Omental fat pad (tissue), 4 donors: ENCODE data around the gene ESCO1. TPM values are rescaled to one million over a fixed set of nuclear protein-coding genes. Genes with fewer than 3 reads are reported as not detected.

Experiments
- ATAC-seq: fragments of 150-250 bp; one replicate; pipeline ENCODE4 v1.9.1; 2016; ENCODE audit warnings: mild to moderate bottlenecking, moderate library complexity; ENCODE audit not compliant: low FRiP score
- DNase-seq: peaks from one replicate; pipeline ENCODE4 v3.0.0-alpha.2; 2019; ENCODE audit warnings: low spot score
- total RNA-seq, 4 donors: library from RNA; depleted of rRNA; stranded (reverse); fragments of >200 nt; gene quantifications; one replicate each; pipeline ENCODE4 v1.1.0, GENCODE V29; 2016
- TF ChIP-seq, protein P1 (sequence below), 3 donors: fragments of 450-650 bp; IDR thresholded peaks; one replicate each; pipeline ENCODE4 v1.5.1; 2016 to 2017; ENCODE audit warnings: antibody characterized with exemption in 3 of 3, mild to moderate bottlenecking in 3 of 3, moderate library complexity in 2 of 3

Gene ESCO1
- total RNA-seq, 4 donors from 2014 or later = 8.6 to 13.2 (median 11.5) TPM

- no peak for DNase-seq
- TF ChIP-seq, protein P1, sequence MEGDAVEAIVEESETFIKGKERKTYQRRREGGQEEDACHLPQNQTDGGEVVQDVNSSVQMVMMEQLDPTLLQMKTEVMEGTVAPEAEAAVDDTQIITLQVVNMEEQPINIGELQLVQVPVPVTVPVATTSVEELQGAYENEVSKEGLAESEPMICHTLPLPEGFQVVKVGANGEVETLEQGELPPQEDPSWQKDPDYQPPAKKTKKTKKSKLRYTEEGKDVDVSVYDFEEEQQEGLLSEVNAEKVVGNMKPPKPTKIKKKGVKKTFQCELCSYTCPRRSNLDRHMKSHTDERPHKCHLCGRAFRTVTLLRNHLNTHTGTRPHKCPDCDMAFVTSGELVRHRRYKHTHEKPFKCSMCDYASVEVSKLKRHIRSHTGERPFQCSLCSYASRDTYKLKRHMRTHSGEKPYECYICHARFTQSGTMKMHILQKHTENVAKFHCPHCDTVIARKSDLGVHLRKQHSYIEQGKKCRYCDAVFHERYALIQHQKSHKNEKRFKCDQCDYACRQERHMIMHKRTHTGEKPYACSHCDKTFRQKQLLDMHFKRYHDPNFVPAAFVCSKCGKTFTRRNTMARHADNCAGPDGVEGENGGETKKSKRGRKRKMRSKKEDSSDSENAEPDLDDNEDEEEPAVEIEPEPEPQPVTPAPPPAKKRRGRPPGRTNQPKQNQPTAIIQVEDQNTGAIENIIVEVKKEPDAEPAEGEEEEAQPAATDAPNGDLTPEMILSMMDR (IDR thresholded peaks at IDR 0.05) = no peak
- ATAC-seq = no peak
Measured at GRCh38 chr18:21489119-21489750, 111.3 kb downstream of the ESCO1 start.

GRCh38 chr18:21486905-21487437 lies 113.5 kb downstream of the ESCO1 start:
- TF ChIP-seq, protein P1 (IDR thresholded peaks at IDR 0.05) = no peak
- no peak for DNase-seq
- no peak for ATAC-seq

DNA sequence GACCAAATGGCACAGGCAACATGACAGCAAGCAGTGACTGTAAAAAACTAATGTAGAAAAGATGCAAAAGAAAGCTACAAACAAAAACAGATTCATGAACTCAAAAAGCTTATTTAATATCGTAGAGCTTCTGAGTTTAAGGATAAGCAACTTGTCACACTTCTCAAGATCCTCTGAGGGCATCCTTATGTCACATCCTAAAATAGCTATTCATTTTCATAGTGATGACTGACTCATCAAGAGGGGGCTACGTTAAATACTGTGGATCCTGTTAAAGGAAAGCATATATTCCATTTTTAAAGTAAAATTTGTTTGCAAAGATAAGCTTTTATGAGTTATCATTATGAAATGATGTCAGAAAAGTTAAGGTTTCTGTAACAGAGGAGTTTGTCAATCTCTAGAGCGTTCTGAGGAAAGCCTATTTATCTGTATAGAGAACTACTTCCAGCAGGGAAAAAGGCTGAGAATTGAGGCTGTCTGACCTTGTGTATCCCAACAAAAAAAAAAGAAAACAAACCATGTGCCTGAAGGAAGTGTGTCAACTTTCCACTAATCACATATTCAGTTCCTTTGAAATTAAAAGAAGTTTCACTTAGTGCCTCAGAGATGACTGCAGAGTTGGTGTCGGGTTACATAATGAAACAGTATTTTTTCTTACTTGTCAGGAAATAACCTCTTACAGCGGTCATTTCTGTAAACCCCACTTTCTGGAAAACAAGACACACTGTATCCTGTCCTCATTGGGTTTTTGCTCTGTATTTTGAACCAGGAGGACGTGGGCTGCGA lies 115.5 kb downstream of the ESCO1 start:
- TF ChIP-seq, protein P1 (IDR thresholded peaks at IDR 0.05) = no peak
- no peak for DNase-seq
- ATAC-seq = no peak

- no peak for DNase-seq
- ATAC-seq = no peak
- TF ChIP-seq, protein P1 (IDR thresholded peaks at IDR 0.05) = no peak
Measured at GRCh38 chr18:21483051-21483450, 117.5 kb downstream of the ESCO1 start.

DNA sequence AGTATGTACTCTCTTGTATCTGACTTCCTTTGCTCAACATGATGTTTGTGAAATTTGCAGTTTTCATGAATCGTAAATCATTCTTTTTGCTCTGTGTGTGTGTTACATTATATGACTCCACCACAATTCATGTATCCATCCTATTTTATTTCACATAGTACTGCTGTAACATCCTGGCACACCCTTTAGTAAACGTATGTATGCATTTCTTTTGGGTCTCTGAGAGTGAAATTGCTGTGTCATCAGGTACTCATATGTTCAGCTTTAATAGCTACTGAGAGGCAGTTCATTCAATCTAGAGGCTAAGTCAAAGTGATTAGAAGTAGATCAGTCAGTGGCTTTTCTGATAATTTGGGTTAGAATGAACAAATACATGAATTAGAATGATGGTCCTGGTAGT lies 118.8 kb downstream of the ESCO1 start:
- DNase-seq (no peak), ATAC-seq (no peak)
- TF ChIP-seq, protein P1 (IDR thresholded peaks at IDR 0.05) = no peak

DNA sequence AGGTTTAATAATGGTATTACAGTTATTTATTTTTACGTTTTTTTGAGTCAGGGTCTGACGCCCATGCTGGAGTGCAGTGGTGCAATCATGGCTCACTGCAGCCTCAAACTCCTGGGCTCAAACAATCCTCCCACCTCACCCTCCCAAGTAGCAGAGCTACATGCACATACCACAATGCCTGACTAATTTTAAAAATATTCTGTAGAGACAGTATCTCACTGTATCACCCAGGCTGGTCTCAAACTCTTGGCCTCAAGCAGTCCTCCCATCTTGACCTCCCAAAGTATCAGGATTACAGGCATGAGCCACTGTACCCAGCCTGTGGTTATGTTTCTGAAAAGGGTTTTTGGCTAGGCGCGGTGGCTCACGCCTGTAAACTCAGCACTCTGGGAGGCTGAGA lies 120.8 kb downstream of the ESCO1 start:
- TF ChIP-seq, protein P1 (IDR thresholded peaks at IDR 0.05) = no peak
- DNase-seq (no peak), ATAC-seq (no peak)

Other genes starting within 250 kb of the ESCO1 start
- 10 to 100 TPM in 2 of 4 donors, 1 to 10 TPM in 2; 8.0 to 28.5 (median 10.7) TPM for gene SNRPD1, start 11.6 kb upstream of the ESCO1 start, total RNA-seq
- gene ABHD3, start 104.1 kb upstream of the ESCO1 start, total RNA-seq = 10 to 100 TPM in 3 of 4 donors, 1 to 10 TPM in 1; 9.6 to 26.8 (median 14.5) TPM
- 10 to 100 TPM; 24.9 to 31.7 (median 28.6) TPM for gene MIB1, start 140.1 kb upstream of the ESCO1 start, total RNA-seq